Kasumi-1 (cell line): Measurements from ENCODE around the gene AGPS.
A peak's percentile ranks its signal among the peaks of the same experiment; 100 is the strongest.
"Not testable (repeated sequence)": the region's sequence is repeated elsewhere in the genome, so short reads cannot be mapped to it uniquely, and the experiment has no call there.

Source experiments
- DNase-seq, 2 experiments: peaks; one replicate each; lab custom pipeline; 2025; lab: John Stamatoyannopoulos, UW

Gene AGPS

DNA sequence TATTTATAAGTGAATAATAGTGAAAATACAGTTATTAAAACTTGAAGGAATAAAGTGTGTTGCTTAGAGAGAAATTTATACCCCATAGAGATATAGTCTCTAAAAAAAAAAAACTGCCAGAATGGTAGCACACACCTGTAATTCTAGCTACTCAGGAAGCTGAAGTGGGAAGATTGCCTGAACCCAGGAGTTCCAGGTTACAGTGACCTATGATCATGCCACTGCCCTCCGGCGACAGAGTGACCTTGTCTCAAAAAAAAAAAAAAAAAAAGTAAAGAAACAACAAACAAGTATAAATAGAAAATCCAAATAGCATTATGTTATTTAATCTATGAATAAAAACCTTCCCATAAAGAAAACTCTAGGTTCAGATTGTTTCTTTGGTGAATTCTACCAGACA, 7.4 kb upstream of the AGPS start:
- no peak for DNase-seq

- DNase-seq = no peak
Measured at GRCh38 chr2:177391822-177392372, 676 bp upstream of the AGPS start.

- peak; percentile 43 to 44 for DNase-seq
Measured at GRCh38 chr2:177393203-177393755, 706 bp downstream of the AGPS start.

- no peak for DNase-seq
Measured at GRCh38 chr2:177393824-177394593, 1.4 kb downstream of the AGPS start.

GRCh38 chr2:177394594-177394973, 2.0 kb downstream of the AGPS start:
- DNase-seq = no peak

DNA sequence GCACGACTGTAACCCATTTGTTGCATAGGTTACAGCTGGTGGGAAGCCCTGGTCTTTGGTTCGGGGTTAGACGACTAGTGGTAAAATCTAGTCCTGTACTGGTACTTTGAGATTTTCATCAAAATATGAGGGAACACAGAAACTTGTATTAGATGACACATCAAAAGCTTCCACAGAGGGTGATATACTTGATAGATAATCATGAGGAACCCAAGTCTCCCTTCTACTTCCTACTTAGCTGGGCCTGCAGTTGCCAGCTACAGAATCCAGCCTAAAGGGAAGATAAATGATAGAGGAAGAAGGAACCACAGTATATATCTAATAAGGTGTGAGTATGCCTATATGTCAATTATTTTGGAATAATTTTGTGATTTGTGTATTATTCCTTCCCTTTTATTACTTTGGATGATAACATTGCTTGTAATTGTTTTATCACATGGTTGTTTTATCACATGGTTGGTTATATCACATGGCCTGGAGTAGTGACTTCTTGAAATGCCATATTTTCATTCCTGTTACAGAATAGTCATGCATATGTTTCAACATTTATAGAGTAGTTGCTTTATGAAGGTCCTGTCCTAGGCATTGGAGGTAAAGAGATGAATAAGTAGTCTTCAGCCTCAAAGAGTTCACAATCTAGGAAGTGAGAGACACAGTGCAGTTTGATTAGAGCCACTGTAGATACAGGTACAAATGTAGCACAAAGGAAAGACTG, 2.9 kb downstream of the AGPS start:
- DNase-seq = peak; percentile 58 to 67

GRCh38 chr2:177396703-177397460, 4.3 kb downstream of the AGPS start:
- no peak for DNase-seq

DNA sequence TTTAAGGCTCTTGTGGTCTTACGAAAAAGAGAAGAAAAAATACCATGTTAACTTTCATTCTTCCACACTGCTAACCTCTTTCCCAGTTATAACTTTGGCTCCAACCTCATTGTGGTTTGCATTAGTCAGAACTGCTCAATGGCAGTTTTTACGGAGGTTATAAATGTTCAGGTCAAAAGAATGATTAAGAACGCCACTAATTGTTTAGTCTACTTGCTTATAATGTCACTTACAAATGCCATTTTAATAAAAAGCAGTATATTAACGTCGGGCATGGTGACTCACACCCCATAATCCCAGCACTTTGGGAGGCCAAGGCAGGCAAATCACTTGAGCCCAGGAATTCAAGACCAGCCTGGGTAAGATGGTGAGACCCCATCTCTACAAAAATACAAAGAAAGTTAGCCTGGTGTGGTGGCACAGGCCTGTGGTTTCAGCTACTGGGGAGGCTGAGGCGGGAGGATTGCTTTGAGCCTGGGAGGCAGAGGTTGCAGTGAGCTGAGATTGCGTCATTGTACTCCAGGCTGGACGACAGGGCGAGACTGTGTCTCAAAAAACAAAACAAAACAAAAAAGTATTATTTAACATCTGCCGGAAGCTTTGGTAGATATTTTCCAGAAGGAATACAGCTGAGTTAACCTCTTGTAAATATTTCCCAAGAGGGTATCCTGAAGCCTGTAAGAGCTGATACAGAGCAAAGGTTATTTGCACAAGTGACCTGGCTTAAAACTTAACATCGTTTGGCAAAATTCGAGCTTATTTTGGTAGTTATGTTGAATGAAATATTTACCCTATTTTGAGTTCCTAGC, 5.1 kb downstream of the AGPS start:
- peak in 1 of 2 experiments; percentile 24 for DNase-seq

DNA sequence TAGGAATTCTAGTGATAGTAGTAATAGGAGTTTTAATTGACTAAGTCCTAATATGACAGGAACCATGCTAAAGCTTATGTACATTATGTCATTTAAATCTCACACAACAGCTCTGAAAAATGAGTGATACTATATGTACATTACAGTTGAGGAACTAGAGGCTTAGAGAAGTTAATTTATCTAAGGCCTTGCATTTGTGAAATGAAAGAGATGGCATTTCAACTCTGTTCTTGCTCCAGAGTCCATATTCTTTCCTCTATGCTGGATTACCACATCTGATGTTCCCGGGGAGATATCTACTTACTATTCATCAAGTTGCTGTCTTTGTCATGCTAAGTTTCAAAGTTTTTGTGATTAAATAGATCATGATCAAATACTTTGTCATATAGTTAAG, 5.7 kb downstream of the AGPS start:
- DNase-seq = no peak

DNA sequence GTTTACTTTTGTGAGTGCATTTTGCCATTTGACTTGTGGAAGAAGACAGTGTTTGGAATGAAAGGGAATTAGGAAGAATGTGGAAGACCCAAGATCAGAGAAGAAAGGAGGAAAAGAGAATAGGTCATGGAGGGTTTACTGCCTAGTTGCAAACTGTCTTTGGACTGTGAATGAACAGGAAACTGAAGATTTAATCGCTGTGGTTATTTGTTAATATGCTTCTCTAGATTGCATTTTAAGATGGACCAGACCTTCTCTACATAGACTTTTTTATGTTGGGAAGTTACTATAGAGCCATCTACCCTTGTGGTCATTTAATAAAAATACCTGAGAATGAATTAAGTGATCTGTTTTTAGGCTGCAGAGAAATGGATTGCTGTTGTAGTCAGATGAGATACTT, 6.2 kb downstream of the AGPS start:
- DNase-seq = no peak

DNA sequence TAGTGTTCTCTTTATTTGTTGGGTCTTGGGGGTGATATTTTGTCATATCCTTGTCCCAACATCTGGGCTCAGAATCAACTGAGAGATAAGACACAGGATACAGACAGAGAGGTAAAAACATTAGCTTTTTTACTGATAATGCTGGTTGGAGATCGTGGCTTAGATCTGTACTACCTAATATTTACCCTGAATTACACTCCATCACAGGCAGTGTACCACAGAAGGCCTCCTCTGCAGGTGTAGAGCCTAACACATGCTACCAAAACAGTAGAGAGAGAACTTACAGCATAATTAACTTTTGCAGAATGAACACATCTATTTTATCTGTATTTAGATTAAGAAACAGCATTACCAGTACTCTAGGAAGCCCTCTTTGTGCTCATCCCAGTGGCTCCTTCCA, 6.8 kb downstream of the AGPS start:
- DNase-seq = no peak

DNA sequence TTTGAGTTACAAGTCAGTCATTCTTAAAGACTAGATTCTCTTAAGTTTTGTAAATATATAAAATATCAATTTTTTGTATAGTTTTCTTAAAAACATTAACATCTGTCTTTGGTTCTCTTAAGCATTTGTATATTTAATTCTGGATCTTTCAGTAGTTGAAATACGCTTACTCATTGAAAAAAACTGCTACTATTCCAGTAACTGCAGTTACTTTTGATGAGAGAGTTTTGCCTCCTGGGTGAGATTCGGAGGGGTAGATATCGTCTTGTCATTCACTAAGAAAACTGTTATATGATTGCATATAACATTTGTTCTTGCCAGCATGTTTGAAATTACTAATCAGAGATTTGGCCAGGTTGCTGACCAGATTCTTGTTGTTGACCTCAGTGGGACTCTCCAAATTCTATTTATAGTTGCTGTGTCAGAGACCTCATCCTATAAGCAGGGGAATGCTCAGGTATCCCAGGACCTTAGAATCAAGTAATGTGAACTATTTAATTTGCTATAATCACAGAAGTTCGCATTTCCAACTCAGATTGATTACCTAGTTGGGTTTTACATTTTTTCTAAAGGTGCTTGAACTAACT, 7.9 kb downstream of the AGPS start:
- DNase-seq = no peak

GRCh38 chr2:177402096-177402495, 9.5 kb downstream of the AGPS start:
- peak; percentile 27 to 54 for DNase-seq

GRCh38 chr2:177403838-177404237, 11.3 kb downstream of the AGPS start:
- no peak for DNase-seq

DNA sequence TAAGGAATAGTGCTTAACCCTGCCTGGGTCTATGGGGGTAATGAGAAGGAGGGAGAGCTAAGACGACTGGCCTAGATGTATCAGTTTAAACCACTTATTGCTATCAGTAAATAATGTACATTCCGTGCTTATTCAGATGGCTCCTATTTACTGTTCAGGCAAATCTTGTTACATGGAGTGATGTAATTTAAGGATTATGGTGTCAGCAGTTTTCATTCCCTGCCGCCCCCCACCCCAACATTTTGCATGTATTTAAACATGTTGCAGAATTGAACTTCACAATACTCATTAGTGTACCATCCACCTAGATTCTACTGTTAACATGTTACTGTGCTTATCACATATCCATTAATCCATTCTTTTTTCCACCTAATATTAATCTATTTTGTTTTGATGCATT, 11.7 kb downstream of the AGPS start:
- no peak for DNase-seq

GRCh38 chr2:177405029-177405692, 12.6 kb downstream of the AGPS start:
- DNase-seq = no peak

DNA sequence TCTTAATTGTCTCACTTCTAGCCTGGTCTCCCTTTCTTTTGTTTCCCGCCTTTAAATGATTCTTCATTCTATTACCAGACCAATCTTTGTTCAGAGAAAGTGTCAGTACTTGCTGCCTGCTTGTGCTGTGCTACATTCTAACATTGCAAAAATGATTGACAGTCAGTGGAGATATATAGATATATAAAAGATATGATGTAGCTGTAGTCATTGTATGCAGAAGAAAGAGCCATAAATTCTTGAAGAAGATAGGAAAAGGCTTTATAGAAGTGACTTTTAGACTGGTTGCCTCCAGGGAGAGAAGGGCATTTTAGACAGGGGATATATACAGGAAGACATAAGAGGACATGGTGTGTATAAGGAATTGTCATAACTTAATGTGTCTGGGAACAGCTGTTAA, 13.6 kb downstream of the AGPS start:
- no peak for DNase-seq

- DNase-seq = no peak
Measured at GRCh38 chr2:177407031-177407430, 14.5 kb downstream of the AGPS start.

- not testable (repeated sequence) for DNase-seq
Measured at GRCh38 chr2:177410629-177411028, 18.1 kb downstream of the AGPS start.

DNA sequence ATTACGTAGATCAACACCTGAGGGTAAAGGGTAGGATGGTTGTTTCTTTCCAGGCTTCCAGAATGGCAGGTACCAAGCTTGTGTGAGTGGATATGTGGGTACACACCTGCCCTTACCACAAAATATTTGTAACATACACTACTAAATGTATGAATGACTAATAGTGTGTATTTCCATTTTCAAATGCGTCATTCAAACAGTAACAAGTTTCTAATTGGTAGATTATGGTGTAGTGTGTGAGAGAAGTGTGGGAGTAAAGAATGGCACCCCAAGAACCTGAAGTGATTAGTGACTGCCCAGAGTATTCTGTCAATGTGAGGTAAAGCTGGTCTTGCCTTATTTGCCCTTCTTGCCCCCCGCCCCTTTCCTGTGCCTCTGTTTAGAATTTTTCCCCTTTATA, 21.1 kb downstream of the AGPS start:
- no peak for DNase-seq
